ENCODE measurements around the gene CTRL. TPM values are rescaled to one million over a fixed set of nuclear protein-coding genes. Genes with fewer than 3 reads are reported as not detected.

Gene CTRL
- total RNA-seq, 1 experiment from 2014 or later, result 0.24 TPM

DNA sequence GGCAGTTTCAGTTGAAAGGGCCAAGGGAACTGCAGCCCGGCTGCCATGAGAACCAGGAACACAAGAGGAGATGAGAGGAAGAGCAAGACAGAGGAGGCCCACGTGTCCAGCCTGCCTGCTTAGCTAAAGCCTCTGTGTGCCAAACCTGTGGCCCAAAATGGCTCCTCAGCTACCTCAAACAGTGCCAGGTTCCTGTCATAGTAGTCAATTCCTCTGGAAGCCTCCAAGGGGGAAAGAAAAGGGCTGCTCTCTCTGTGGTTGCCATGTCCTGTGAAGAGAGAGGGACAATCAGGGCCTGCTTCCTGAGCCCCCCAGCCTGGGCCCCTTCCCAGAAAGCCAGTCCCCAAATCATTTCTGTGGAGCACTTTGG lies 31.6 kb upstream of the CTRL start:
- DNase-seq (ENCODE audit: low read depth), result no peak

DNA sequence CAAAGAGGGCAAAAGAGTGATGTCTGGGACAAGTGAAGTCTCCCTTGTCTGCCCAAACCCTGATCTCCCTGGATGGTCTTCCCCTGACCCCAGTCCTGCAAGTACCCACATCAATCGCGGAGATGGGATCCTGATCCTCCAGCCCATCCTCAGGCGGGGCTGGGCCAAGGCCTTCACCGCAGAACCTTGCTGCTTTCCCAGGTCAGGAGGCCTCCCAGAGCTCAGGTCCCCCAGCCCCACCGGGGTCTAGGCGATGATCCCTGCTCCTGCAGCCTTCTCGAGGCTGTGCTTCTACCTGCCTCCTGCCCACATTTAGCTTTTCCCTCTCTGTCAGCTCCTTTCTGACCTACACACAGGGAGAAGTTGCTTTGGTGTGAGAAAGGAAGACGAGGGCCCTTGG lies 30.5 kb upstream of the CTRL start:
- DNase-seq (ENCODE audit: low read depth), result no peak

DNA sequence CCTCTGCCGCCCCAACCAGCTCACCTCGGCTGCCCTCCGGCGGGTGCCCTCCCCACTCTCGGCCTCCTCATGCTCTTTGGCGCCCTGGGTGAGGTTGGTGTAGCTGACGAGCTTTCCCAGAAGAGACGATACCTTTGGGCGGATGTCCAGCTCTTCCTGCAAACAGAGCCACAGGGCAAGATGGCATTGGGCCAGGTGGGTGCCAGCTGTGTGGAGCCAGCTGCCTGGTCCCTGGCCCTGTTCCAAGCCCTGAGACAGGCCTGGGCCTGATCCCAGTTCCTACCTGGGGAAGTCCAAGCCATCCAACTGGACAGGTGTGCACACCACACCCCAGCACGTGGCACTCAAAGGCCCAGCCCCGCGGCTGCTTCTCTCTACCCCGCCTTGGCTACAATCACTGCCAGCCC lies 29.9 kb upstream of the CTRL start:
- no peak for DNase-seq (ENCODE audit: low read depth)

DNA sequence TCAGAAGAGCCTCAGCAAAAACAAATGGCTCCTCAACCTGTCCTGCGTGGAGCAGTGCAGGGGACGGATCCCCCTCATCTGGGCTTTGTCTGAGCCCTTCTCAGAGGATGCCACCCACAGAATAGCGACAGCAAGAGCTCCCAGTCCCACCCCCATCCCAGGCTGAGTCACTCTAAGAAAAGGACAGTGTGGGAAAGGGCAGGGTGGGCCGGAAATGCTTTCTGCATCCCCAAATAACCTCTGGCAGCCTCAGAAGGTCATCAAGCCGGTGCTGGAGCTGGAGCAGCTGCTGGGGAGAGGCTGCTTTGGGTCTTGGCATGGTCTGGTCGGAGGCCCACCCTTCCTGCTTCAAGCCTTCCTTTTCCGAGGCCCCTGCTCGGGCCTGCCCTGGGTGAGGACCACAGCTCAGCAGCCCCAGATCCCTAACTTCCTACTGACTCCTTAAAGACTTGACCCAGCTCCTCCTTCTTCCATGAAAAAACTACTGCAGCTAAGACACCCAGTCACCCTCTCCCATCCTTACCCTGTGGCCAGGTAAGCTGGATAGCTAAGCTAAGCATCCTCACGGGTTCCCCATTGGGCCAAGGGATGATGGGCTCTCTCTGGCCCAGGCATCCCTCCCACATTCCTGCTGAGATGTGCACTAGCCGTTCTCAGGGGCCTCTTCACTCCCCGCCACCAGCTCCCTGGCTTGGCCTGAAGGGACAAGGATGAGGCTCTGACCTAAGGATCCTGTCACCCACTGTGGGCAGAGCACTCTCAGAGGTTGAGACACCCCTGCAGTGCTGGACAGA lies 28.1 kb upstream of the CTRL start:
- DNase-seq (ENCODE audit: low read depth), result peak; percentile 83

DNA sequence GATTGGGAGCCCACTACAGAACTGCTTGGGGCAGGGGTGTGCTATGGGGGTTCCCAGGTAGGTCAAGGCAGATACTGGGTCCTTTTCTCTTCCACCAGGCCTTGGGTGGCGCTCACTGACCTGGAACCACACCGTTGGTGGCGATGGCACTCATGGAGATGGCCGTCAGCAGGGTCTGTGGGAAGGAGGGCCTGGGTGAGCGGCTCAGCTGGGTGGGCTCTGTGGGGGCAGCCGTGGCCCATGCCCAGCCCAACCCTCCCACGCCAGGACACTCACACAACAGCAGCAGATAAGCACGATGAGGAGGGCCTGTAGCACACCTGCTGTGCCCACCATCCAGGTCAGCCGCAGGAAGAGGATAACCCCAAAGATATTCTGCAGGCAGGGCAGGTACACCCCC lies 26.0 kb upstream of the CTRL start:
- DNase-seq (ENCODE audit: low read depth), result no peak

DNA sequence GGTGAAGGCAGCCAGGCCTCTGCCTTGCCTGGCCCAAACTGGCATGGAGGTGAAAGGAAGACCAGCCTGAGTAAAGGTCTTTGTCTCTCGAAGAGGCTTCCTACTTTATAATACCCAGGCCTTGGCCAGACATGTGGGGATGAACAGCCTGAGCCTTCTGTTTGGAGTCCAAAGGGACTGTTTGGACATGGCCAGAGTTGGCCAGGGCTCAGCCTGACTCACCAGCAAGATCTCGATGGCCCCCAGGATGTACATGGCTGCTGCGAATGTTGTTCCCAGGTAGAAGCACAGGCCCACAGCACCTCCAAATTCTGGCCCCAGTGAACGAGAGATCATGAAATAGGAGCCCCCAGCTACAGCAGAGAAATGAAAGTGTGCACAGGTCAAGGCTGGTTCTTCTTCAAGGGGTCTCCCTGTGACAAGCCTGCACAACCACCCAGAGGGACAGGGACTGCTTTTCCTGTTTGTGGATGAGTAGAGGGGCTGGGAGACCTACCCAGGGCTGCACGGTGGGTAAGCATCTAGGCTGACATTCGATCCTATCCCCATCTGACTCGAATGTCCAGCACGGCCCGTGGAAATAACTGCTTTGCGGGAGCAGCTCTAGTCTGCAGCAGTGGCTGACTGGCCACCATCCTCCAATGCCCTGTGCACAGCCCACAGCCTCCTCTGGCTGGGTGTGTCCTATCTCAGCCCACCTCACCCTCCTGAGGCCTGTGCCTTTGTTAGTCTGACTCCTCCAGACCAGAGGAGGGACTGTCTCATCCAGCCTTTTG lies 22.9 kb upstream of the CTRL start:
- DNase-seq (ENCODE audit: low read depth), result no peak

DNA sequence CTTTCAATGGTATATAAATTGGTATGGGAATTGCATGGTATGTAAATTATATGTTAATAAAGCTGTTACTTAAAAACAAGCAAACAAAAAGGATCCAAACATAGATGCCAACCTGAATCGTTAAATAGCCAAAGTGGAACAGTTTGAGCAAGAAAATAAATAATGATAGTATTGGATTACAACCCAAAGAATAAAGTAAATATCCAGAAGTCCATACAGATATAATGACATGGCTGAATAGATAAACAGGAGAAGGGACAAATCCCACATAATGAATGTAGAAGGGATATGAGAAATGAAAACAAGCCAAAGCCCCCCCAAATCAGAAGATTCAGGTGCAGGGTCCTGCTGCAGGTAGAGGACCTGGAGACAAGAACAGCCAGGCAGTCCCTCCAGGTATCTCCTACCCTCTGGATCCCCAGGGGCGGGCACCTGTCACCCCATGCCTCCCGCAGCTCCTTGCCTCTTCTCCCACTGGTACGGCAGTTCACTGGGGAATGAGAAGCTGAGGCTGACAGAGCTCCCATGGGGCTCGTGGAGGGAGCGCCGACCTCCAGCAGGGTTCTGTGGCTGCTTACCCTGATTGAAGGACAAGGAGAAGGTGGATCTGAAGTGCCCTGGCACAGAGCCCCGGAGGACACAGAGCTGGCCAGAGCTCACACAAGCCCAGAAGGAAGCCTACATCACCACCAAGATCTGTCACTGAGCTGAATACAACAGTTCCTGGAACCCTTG lies 22.1 kb upstream of the CTRL start:
- no peak for DNase-seq (ENCODE audit: low read depth)

DNA sequence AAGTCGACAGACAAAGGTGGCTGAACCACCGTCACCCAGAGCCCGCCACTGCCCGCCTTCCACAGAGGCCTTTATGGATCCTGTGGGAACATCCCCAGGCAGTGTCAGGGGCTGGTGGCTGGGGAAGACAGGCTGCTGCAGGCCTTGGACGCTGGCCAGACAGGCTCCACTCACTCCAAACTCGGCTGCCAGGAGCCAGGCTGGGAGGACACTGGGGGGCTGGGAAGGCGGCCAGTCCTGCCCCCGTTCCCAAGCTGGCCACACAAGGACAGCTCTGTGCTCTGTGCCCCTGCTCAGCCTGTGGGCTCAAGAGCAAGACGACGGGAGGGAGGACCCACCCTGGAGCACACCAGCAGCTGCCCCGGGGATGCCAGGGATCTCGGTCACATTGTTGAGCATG lies 19.8 kb upstream of the CTRL start:
- no peak for DNase-seq (ENCODE audit: low read depth)

DNA sequence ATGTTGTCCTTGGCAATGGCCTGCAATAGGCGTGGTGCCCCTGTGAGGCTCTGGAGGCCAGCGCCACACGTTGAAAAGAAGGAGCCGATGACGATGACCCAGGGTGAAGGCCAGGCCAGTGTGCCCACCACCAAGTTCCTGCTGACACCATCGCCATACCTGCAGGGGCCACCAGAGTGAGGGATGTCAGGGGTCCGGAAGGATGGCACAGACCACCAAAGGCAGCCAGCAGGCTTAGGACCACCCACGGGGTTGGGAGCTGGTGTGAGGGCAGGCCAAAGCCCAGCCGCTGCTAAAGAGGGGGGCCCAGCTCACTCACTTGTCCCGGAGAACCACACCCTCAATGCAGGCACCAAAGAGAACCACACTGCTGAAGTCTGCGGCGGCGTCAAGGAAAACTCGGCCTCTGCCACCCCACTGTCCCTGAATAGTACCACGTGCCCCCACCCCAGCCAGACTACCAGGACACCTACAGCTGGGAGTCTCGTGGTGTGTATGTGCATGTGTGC lies 18.7 kb upstream of the CTRL start:
- no peak for DNase-seq (ENCODE audit: low read depth)

DNA sequence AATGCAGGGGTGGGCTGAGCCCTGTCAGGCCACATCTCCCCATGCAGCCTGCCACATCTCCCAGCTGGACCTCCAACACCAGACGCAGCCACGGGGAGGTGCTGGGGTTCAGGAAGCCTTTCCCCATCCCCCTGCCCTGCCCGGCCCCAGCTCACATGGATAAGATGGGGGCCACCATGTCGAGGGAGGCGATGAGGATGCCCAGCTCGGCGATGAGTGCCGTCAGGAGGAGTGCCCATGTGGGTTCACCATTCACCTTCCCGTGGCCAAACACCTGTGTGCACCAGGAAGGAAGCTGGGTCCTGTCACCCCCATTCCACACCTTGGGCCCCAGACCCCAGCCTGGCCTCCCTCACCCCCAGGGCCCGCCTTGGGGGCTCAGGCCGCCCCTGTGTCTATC lies 18.0 kb upstream of the CTRL start:
- DNase-seq (ENCODE audit: low read depth), result no peak

DNA sequence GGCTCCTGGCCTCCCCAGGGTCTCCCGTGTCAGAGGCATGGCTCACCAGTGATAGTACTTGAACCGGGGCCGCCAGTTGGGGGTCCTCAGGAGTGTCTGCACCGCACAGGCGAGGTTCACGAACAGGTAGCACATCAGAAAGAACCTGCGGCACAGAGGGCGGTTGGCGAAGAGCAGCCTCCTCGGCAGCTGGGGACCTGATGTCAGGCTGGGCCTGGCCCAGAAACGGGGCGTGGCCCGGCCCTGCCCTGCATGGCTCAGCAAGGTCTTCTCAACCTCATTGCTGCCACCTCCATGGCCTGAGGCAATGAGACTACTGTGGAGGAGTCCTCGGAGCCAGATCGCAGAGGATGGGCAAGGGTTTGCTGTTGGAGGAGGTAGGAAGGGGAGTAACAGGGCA lies 16.4 kb upstream of the CTRL start:
- no peak for DNase-seq (ENCODE audit: low read depth)

DNA sequence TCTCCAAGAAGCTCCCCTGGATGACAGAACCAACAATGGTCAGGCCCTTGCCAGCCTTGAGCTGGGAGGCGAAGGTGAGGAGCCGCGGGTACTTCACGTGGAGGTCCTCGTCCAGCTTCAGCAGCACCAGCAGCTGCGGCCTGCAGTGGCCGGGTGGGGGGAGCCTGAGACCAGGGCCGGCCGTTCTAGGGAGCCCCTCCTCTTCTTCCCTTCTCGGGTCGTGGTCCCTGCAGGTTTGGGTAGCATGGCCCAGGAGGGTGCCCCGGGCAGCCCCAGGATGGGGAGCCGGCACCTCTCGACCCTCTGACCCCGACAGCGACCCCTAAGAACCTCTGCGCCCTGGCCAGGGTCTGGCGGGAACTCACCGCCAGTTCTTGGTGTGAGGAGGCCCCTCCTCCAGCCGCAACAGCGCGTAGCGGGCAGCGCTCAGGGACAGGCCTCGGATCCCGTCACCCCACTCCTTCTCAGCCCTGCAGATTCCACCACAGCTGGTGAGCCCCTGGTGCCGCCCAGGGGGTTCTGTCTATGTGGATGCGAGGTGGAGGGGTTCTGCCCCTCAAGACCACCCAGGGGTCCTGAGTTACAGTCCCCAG lies 15.4 kb upstream of the CTRL start:
- DNase-seq (ENCODE audit: low read depth), result no peak

DNA sequence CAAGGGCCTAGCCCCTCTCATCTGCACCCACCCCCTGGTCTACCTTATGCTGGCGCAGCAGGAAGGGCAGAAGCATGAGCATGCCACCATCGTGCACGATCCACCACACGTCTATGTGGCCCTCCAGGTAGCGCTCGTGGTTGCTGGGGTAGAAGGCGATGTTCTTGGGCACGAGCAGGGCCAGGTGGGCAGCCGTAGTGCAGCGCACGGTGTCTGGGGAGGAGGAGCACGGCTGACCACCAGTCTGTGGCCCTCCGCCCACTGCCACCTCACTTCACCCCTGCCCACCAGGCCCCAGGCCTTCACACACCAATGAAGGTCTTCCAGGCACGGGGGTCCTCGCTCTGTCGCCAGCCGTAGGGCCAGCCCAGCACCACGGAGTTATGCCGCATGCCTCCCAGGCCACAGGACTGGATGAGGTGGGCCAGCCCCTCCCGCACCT lies 14.5 kb upstream of the CTRL start:
- no peak for DNase-seq (ENCODE audit: low read depth)

DNA sequence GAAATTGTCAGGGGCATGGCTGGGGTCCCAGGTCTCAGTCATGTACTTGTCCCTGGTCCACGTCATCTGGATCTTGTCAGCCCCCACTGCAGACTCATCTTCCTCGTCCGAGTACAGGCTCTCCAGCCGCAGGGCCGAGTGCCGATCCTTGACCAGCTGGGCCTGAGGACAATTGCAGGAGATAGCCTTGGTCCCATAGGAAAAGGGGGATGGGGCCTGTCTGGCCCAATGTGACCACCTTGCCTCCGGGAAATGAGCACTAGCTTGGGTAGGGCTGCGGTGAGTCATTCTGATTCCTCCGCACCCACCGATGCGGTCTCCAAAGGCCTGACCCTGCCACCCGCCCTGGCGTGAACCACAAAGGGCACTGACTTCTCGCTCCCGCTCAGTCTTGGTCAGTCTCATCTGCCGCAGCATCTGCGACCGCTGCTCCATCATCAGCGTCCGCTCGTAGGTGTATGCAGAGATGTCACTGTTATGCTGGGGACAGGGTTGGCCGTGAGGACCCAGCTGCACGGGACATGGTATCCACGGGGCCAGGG lies 13.8 kb upstream of the CTRL start:
- peak; percentile 21 for DNase-seq (ENCODE audit: low read depth)

DNA sequence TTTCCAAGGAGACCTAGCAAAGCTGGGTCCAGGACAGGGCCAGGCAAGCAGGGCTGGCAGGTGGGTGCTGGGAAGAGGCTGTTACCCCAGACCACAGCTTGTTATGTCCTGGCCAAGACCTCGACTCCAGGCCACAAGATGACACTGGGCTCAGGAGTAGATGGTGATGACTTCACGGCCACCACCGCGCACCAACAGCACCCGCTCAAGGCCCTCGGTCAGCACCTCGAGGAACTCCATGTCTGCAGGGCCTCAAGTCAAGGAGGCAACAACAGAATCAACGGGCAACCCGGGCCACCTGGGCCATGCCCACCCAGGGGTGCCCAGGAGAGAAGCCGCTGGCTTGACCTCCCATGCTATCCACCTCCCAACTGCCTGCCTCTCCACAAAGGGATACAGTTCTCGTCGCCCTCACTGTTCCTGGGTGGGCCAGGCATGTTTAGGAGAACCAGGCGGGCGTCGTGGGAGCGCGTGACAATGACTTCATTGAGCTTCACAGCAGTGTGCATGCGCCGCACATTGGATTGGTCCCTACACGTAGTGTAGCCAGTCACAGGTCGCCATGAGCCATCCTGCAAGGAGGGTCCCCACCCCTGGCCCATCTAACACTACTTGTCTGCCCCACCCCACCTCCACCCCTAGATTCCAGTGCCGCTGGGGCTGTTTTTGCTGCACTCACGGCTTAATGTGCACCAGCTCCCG lies 13.2 kb upstream of the CTRL start:
- DNase-seq (ENCODE audit: low read depth), result no peak

DNA sequence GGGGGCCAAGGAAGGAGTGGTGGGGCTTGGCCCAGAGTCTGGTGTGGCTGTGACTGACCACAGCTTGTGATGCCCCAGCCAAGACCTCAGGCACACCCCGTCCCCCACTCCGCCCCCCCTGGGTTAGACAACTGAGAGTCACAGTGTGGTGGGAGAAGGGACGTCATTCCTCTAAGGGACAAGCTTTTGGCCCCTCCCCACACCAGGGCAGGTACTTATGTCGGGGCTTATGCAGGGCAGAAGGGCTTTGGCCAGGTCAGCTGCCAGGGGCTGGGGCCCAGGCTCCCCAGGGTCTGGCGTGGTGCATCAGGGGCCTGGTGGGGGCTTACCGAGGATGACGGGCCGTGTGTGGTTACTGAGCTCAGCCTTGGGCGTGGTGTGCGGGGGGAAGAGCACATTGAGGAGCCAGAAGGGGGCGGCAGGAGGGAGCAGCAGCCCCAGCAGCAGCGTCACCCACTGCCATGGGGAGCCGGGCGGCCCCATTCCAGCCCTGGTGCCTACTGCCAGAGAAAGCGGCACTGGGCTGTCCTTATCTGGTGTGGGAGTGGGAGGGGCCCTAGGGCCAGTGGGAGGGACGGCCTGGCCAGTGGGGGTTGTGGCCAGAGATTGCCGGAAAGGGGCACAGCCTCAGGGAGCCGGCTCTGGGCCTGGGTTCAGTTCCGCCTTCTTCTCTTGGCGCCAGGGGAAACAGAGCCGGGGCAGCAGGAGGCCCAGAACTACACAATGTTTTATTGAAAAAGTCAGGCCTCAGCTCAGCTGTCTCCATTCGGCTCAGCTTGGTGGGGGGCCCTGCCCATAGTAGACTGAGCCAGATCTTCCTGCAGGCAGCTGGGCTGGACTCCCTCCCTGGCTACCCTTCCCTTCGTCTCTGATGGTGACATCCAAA lies 12.2 kb upstream of the CTRL start, which contains the start of gene LCAT:
TSS of gene LCAT (minus strand) at position 502 of the 886 bp plus-strand sequence. CDS start at position 483, 19 bp downstream.
- DNase-seq (ENCODE audit: low read depth), result no peak

DNA sequence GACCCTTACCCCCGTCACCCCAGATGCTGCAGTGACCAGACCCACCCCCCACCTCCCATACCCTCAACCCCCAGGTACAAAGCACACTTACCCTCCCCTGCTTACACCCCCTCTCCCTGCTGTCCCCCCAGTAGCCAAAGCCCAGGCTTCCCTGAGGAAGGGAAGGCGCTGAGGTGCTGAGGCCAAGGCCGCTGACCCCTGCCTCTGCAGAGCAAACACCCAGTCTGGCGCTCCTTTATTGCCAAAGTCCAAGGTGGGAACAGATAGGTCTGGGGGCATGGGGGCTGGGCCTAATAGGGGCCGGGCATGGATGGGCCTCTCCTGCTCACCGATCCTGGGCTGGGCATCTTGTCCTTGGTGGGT lies 11.6 kb upstream of the CTRL start:
- no peak for DNase-seq (ENCODE audit: low read depth)

DNA sequence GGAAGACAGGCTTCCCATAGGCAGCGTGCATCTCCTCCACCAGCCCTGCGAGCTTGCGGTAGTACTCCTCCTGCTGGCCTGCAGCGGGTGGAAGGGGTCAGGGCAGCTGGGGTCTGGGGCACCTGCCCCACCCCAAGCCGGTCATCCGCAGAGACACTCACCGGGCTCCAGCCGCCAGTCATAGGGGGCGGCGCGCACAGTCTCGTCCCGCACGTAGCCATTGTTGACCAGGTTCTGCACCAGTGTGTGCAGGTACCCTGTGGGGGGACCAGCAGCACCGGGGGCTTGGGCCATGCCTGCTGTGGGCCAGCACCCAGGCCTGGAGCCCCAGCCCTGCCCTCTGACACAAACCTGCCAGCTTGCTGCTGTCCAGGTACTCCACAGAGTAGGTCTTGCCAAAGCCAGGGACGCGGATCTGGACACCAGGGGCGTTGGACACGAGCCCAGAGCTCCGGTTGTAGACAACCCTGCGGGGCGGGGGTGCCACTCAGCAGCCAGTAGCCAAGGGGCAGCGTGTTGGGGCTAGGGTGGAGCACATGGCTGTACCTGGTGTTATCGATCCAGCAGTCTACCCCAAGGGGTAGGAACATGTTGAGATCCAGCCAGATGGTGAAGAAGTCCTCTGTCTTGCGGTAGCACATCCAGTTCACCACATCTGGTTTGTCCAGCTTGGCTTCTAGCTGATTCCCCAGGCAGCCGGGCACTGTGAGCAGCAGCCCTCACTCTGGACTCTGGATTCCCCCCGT lies 11.0 kb upstream of the CTRL start:
- no peak for DNase-seq (ENCODE audit: low read depth)

DNA sequence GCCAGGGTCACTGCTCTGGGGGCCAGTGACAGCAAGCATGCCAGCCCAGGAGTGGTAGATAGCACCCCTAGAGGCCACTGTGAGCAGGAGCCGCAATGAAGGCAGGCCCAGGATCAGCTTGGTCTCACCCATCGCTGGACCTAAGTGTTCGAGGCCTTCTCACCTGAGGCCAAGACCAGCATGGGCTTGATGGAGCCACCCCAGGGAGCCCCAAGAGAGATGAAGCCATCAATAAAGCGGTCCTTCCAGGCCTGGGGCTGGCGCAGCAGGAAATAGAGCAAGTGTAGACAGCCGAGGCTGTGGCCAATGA lies 10.5 kb upstream of the CTRL start:
- peak; percentile 31 for DNase-seq (ENCODE audit: low read depth)
